GM12878 (cell line): ENCODE results near the gene STK38. TPM values are rescaled to one million over a fixed set of nuclear protein-coding genes. Genes with fewer than 3 reads are reported as not detected.

Source experiments
- ATAC-seq: fragments of 200-7000 bp; cut with Tn5 transposase; 3 replicates; pipeline ENCODE4 v1.9.1; 2020; ENCODE audit warnings: mild to moderate bottlenecking, moderate library complexity
- BruUV-seq: library from RNA; stranded (reverse); fragments of 400-500 nt; replicated peaks from 2 replicates; lab custom pipeline; 2021; lab: Mats Ljungman, UMichigan
- CTCF ChIA-PET: fragments of 300-600 bp; sonication (Branson Sonifier 250); formaldehyde crosslinking; extraction: SDS; loops from one replicate; lab custom pipeline; 2021; ENCODE audit warnings: inconsistent platforms; lab: Yijun Ruan, JAX
- POLR2A ChIA-PET: fragments of 350-600 bp; formaldehyde crosslinking; extraction: SDS; loops from one replicate; lab custom pipeline; 2021; ENCODE audit warnings: inconsistent platforms; lab: Charles Lee
- RAD21 ChIA-PET: fragments of 300-600 bp; sonication (Branson Sonifier 250); formaldehyde crosslinking; loops from one replicate; lab custom pipeline; 2023; ENCODE audit warnings: antibody characterized with exemption; ENCODE audit not compliant: unreplicated experiment; lab: Charles Lee
- SMC1A ChIA-PET: fragments of 300-600 bp; sonication (Branson Sonifier 250); formaldehyde crosslinking; loops from one replicate; lab custom pipeline; 2023; ENCODE audit not compliant: unreplicated experiment, uncharacterized antibody; lab: Charles Lee
- DNase-seq: peaks from one replicate; pipeline ENCODE4 v3.0.0-alpha.2; 2011; ENCODE audit warnings: low read depth, low spot score
- FAIRE-seq: peaks from 3 replicates; lab custom pipeline; 2011; peaks lifted over from hg19 to GRCh38; lab: Jason Lieb, UNC
- H2AFZ ChIP-seq: 2 replicates; pipeline ENCODE4 v1.6.0; 2011; ENCODE audit warnings: low read depth, low read length, control low read depth; ENCODE audit not compliant: control insufficient read depth
- H3K27ac ChIP-seq: 2 replicates; pipeline ENCODE4 v1.5.1; 2011; ENCODE audit warnings: control low read depth; ENCODE audit not compliant: control insufficient read depth, insufficient read depth
- H3K27me3 ChIP-seq, 2 experiments: replicated peaks in 1 of 2; 2 replicates each; pipeline versions ENCODE4 v1.6.0 to v1.6.1; 2011; ENCODE audit warnings: low read length in 1 of 2; ENCODE audit not compliant: control insufficient read depth in 2 of 2, insufficient read depth in 2 of 2
- H3K36me3 ChIP-seq, 2 experiments: 2 replicates each; pipeline ENCODE4 v1.5.1; 2011; ENCODE audit warnings: low read length in 1 of 2; ENCODE audit not compliant: control insufficient read depth in 2 of 2, insufficient read depth in 2 of 2
- H3K4me1 ChIP-seq: 2 replicates; pipeline ENCODE4 v1.6.1; 2011; ENCODE audit warnings: mild to moderate bottlenecking, low read length, moderate library complexity, mixed read lengths; ENCODE audit not compliant: control insufficient read depth, insufficient read depth
- H3K4me2 ChIP-seq: 2 replicates; pipeline ENCODE4 v1.6.0; 2011; ENCODE audit warnings: control low read depth; ENCODE audit not compliant: control insufficient read depth, insufficient read depth
- H3K4me3 ChIP-seq: fragments of 200-600 bp; sonication (generic); 2 replicates; pipeline ENCODE4 v1.5.1; 2016
- H3K79me2 ChIP-seq: 2 replicates; pipeline ENCODE4 v1.6.0; 2011; ENCODE audit warnings: low read length; ENCODE audit not compliant: control insufficient read depth, insufficient read depth
- H3K9ac ChIP-seq: 2 replicates; pipeline ENCODE4 v1.8.0; 2011; ENCODE audit warnings: low read length, control low read depth, mixed read lengths; ENCODE audit not compliant: control insufficient read depth, insufficient read depth
- H3K9me3 ChIP-seq: replicated peaks from 3 replicates; pipeline ENCODE4 v1.5.1; 2011; ENCODE audit warnings: mild to moderate bottlenecking, low read length; ENCODE audit not compliant: control insufficient read depth, insufficient read depth
- H4K20me1 ChIP-seq: 2 replicates; pipeline ENCODE4 v1.6.0; 2011; ENCODE audit not compliant: control insufficient read depth, insufficient read depth
- CREM ChIP-seq: IDR thresholded peaks from 2 replicates; pipeline ENCODE4 v1.6.1; 2014; ENCODE audit warnings: antibody characterized with exemption, low read depth
- MTA3 ChIP-seq: IDR thresholded peaks from 2 replicates; pipeline ENCODE4 v1.6.1; 2012; ENCODE audit warnings: low read length, inconsistent platforms, borderline replicate concordance
- NRF1 ChIP-seq: conservative IDR thresholded peaks from 2 replicates; pipeline ENCODE4 v1.6.1; 2011; ENCODE audit warnings: mild to moderate bottlenecking, low read depth, low read length, improper control_type of control experiment
- TAF1 ChIP-seq: IDR thresholded peaks from 2 replicates; pipeline ENCODE4 v1.6.1; 2011; ENCODE audit warnings: mild to moderate bottlenecking, low read depth, low read length, borderline replicate concordance
- ZNF622 ChIP-seq: fragments of 450-650 bp; IDR thresholded peaks from 2 replicates; pipeline ENCODE4 v1.6.1; 2017; ENCODE audit warnings: mild to moderate bottlenecking, inconsistent platforms
- WGBS: methylation state at CpG from one replicate; pipeline ENCODE4 v1.1.6; 2016; ENCODE audit warnings: low lambda C conversion rate; ENCODE audit not compliant: insufficient replicate concordance, insufficient coverage; ENCODE audit errors: missing lambda C conversion rate; 5-methylcytosine and 5-hydroxymethylcytosine counted together
- in situ Hi-C: fragments of 300-500 bp; cut with MboI; formaldehyde crosslinking; loops from 9 replicates; pipeline ENCODE4 v1.14.3; 2018; ENCODE audit warnings: mixed read lengths
- intact Hi-C: fragments of 100-400 bp; cut with micrococcal nuclease; formaldehyde crosslinking; loops from one replicate; pipeline ENCODE4 v1.14.2; 2022; ENCODE audit not compliant: unreplicated experiment
- polyA plus RNA-seq, 11 experiments: library from polyadenylated mRNA; depleted of rRNA in 4 of 11; unstranded in 6 of 11; stranded (reverse) in 5 of 11; fragments of >200 nt; fragmentation: Nextera tagmentation in 4 of 11; fragmentation: Illumina TruSeq in 1 of 11; extraction: Ambion mirVana in 4 of 11; extraction: Trizol in 1 of 11; gene quantifications; 1 replicate in 1 of 11; 2 replicates in 10 of 11; pipeline versions ENCODE4 v1.2.1 to v1.2.3, GENCODE V29; 2011 to 2016; ENCODE audit warnings: inconsistent platforms in 2 of 11, missing spikeins in 2 of 11, low read depth in 1 of 11
- total RNA-seq, 4 experiments: library from RNA; depleted of rRNA in 3 of 4; stranded (reverse); fragments of >200 nt in 3 of 4; fragmentation: Illumina TruSeq in 1 of 4; extraction: Trizol in 1 of 4; gene quantifications; 2 replicates each; pipeline versions ENCODE4 v1.2.1 to v1.2.3, GENCODE V29; 2013 to 2021
- TF ChIP-seq, protein P1 (sequence below): fragments of 450-650 bp; IDR thresholded peaks from 2 replicates; pipeline ENCODE4 v1.6.1; 2017; ENCODE audit warnings: borderline replicate concordance

The STK38 gene
- total and polyA plus RNA-seq, 10 of the 15 experiments (the other 5 are each of a cell fraction or from before 2014, with no cell fraction given): 4.1 to 18.7 (median 13.6) TPM

DNA sequence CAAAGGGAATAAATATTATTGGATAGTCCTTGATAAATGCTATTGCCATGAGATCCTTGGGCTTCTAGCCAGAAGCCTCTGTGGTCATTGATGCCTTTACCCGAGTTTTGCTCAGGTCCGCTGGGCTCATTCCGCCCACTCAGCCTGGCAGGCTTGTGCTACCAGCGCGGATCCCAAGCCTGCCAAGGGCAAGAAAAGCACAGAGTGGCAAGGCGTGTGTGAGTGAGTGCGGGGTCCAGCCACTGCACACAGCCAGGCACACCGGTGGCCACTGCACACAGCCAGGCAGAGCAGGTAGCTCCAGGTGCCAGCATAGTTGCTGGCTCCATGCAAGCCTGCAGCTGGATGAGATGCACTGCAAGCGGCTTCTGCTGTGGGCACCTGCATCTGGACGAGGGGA is 38.7 kb downstream of the STK38 start (continued):
- TF ChIP-seq MTA3: no peak
- no peak for TF ChIP-seq ZNF622

DNA sequence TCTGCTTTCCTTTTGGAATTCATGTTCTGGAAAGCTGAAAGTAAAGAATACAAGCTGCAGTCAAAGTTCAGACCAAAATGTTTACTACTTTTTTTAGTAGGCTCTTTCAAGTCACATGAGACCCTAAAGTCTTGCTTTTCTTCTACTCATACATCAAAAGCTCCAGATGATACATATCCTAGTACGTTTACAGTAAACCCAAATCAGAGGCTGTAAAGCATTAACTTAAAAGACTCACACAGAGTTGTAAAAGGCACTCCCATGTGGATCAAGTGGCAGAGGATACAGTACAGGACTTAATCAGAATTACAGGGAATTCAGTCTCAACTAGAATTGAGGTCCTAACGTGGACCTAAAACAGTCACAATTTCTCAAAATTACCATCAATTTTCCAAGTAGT is 40.7 kb downstream of the STK38 start:
- ATAC-seq (no peak), FAIRE-seq (no peak), DNase-seq (no peak)
- ChIA-PET POLR2A (no interaction called here), RAD21 (no interaction called here), SMC1A (interaction anchor here (1.2 to 1.7 kb wide), 3 partner anchors 12 to 74 kb away, joined by 3 to 6 read pairs (median 6); no protein-coding TSS in a partner anchor), CTCF (interaction anchor here (1.0 kb wide), 1 partner anchor 41 kb away, joined by 3 read pairs; no protein-coding TSS in a partner anchor)
- in situ Hi-C loops (no loop called here), intact Hi-C loops (no loop called here)
- no peak overlapping the region for H3K27ac ChIP-seq
- no peaks in the 10 kb centered on the region for H3K27me3 ChIP-seq
- no peak overlapping the region for H3K4me3 ChIP-seq
- BruUV-seq: no TSS peak
- no peak overlapping the region for H3K9ac ChIP-seq
- WGBS: 92% methylated on average over 2 of the region's 2 CpGs
- no peaks in the 10 kb centered on the region for H3K9me3 ChIP-seq
- no peaks in the 10 kb centered on the region for H3K79me2 ChIP-seq
- TF ChIP-seq, protein P1, sequence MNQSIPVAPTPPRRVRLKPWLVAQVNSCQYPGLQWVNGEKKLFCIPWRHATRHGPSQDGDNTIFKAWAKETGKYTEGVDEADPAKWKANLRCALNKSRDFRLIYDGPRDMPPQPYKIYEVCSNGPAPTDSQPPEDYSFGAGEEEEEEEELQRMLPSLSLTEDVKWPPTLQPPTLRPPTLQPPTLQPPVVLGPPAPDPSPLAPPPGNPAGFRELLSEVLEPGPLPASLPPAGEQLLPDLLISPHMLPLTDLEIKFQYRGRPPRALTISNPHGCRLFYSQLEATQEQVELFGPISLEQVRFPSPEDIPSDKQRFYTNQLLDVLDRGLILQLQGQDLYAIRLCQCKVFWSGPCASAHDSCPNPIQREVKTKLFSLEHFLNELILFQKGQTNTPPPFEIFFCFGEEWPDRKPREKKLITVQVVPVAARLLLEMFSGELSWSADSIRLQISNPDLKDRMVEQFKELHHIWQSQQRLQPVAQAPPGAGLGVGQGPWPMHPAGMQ: no peak
- no peak for TF ChIP-seq TAF1
- TF ChIP-seq NRF1: no peak
- no peak for TF ChIP-seq CREM
- no peaks in the 10 kb centered on the region for H4K20me1 ChIP-seq
- H3K4me1 ChIP-seq: no peaks in the 10 kb centered on the region
- H3K36me3 ChIP-seq: peaks cover 5 to 7% of the 10 kb centered on the region in 2 experiments; a peak in 1 of 4 replicates
- H2AFZ ChIP-seq: no peak overlapping the region
- no peak overlapping the region for H3K4me2 ChIP-seq
